HepG2 (cell line): Measurements from ENCODE around the gene BCORL1.

Source experiments
- ATF7 ChIP-seq, 2 experiments: fragments of 450-650 bp in 1 of 2; sonication (generic) in 1 of 2; formaldehyde crosslinking in 1 of 2; IDR thresholded peaks; 2 replicates each; pipeline versions ENCODE4 v1.4.0 to v1.6.1; 2016 to 2020; ENCODE audit warnings: antibody characterized with exemption in 1 of 2, mild to moderate bottlenecking in 1 of 2, missing genetic modification reagents in 1 of 2
- CENPT ChIP-seq: sonication (generic); formaldehyde crosslinking; IDR thresholded peaks from 2 replicates; pipeline ENCODE4 v1.8.0; 2022; ENCODE audit warnings: low read depth, mild to moderate bottlenecking, moderate library complexity, missing genetic modification reagents
- RFX5 ChIP-seq: IDR thresholded peaks from 2 replicates; pipeline ENCODE4 v1.6.1; 2011; ENCODE audit warnings: low read depth, low read length, improper control_type of control experiment
- SP2 ChIP-seq: sonication (generic); formaldehyde crosslinking; IDR thresholded peaks from 2 replicates; pipeline ENCODE4 v1.5.1; 2020; ENCODE audit warnings: mild to moderate bottlenecking, missing genetic modification reagents
- TARDBP ChIP-seq: sonication (generic); formaldehyde crosslinking; IDR thresholded peaks from 2 replicates; pipeline ENCODE4 v1.8.0; 2022; ENCODE audit warnings: mild to moderate bottlenecking, missing genetic modification reagents
- TMF1 ChIP-seq: sonication (generic); formaldehyde crosslinking; IDR thresholded peaks from 2 replicates; pipeline ENCODE4 v1.8.1; 2022; ENCODE audit warnings: low read depth, missing genetic modification reagents
- ZNF274 ChIP-seq: sonication (generic); formaldehyde crosslinking; IDR thresholded peaks from 2 replicates; pipeline ENCODE4 v1.5.1; 2020; ENCODE audit warnings: mild to moderate bottlenecking, missing genetic modification reagents
- ZNF572 ChIP-seq: sonication (generic); formaldehyde crosslinking; IDR thresholded peaks from 2 replicates; pipeline ENCODE4 v1.5.1; 2020; ENCODE audit warnings: mild to moderate bottlenecking, missing genetic modification reagents
- ZNF720 ChIP-seq: sonication (generic); formaldehyde crosslinking; IDR thresholded peaks from 2 replicates; pipeline ENCODE4 v1.4.0; 2020; ENCODE audit warnings: missing genetic modification reagents
- ZNF747 ChIP-seq: sonication (generic); formaldehyde crosslinking; IDR thresholded peaks from 2 replicates; pipeline ENCODE4 v1.8.1; 2023; ENCODE audit warnings: missing genetic modification reagents, mild to moderate bottlenecking, borderline replicate concordance
- TF ChIP-seq, protein P1 (sequence below): sonication (generic); formaldehyde crosslinking; IDR thresholded peaks from 2 replicates; pipeline ENCODE4 v1.4.0; 2020; ENCODE audit warnings: missing genetic modification reagents
- TF ChIP-seq, protein P2 (sequence below): sonication (generic); formaldehyde crosslinking; IDR thresholded peaks from 2 replicates; pipeline ENCODE4 v1.5.0; 2020; ENCODE audit warnings: mild to moderate bottlenecking, missing genetic modification reagents, moderate library complexity
- TF ChIP-seq, protein P3 (sequence below): sonication (generic); formaldehyde crosslinking; IDR thresholded peaks from 2 replicates; pipeline ENCODE4 v1.4.0; 2020; ENCODE audit warnings: missing genetic modification reagents

DNA sequence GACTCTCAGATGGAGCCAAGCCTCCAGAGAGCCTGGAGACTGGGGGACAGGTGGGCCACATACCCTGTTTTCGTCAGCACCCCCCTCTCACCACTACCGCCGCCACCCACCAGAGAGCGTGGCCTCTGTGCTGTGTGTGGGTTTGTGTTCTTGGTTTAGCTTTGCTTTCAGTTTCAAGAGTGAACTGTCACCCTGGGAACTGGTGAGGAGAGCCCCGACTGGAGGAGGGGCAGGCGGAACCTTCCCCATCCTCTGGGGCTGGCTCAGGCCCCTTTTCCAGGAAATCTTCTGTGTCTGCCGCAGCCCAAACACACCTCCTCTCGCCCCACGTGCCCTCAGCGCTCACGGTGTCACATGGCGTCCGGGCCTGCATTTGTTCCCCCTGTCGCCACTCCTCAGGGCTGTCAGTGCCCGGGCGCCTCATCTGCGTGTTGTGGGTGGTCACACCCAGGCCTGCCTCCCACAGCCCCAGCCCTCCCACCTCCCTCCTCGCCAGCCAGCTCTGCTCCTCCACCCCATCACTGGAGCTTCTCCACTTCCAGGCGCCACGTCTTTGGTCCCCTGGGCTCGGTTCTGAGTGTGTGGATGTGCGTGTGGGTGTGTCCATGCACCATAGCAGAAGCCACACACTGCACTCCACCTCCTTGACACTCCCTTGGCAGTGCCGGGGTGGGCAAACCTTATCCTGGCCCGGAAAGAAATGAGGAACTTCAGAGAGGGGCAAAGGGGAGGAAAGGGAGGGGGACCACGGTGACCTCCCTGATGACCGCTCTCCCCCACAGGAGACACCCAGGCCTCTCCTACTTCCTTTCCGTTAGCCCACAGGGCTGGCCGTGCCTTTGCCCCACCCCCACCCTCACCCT is 100.0 kb downstream of the BCORL1 start:
- TF ChIP-seq ZNF720 (CRISPR knock-in tag): no peak
- no peak for TF ChIP-seq ATF7 (IDR thresholded peaks at IDR 0.05)
- no peak for TF ChIP-seq ATF7 (CRISPR knock-in tag; IDR thresholded peaks at IDR 0.05)
- TF ChIP-seq CENPT: no peak
- no peak for TF ChIP-seq ZNF572 (CRISPR knock-in tag)
- no peak for TF ChIP-seq RFX5
- no peak for TF ChIP-seq ZNF274 (CRISPR knock-in tag)
- no peak for TF ChIP-seq TARDBP (CRISPR knock-in tag)
- TF ChIP-seq ZNF747 (CRISPR knock-in tag): no peak
- TF ChIP-seq, protein P1, sequence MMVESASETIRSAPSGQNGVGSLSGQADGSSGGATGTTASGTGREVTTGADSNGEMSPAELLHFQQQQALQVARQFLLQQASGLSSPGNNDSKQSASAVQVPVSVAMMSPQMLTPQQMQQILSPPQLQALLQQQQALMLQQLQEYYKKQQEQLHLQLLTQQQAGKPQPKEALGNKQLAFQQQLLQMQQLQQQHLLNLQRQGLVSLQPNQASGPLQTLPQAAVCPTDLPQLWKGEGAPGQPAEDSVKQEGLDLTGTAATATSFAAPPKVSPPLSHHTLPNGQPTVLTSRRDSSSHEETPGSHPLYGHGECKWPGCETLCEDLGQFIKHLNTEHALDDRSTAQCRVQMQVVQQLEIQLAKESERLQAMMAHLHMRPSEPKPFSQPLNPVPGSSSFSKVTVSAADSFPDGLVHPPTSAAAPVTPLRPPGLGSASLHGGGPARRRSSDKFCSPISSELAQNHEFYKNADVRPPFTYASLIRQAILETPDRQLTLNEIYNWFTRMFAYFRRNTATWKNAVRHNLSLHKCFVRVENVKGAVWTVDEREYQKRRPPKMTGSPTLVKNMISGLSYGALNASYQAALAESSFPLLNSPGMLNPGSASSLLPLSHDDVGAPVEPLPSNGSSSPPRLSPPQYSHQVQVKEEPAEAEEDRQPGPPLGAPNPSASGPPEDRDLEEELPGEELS (CRISPR knock-in tag): no peak
- TF ChIP-seq, protein P2, sequence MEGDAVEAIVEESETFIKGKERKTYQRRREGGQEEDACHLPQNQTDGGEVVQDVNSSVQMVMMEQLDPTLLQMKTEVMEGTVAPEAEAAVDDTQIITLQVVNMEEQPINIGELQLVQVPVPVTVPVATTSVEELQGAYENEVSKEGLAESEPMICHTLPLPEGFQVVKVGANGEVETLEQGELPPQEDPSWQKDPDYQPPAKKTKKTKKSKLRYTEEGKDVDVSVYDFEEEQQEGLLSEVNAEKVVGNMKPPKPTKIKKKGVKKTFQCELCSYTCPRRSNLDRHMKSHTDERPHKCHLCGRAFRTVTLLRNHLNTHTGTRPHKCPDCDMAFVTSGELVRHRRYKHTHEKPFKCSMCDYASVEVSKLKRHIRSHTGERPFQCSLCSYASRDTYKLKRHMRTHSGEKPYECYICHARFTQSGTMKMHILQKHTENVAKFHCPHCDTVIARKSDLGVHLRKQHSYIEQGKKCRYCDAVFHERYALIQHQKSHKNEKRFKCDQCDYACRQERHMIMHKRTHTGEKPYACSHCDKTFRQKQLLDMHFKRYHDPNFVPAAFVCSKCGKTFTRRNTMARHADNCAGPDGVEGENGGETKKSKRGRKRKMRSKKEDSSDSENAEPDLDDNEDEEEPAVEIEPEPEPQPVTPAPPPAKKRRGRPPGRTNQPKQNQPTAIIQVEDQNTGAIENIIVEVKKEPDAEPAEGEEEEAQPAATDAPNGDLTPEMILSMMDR (CRISPR knock-in tag): no peak
- TF ChIP-seq TMF1 (CRISPR knock-in tag): no peak
- no peak for TF ChIP-seq SP2 (CRISPR knock-in tag)
- TF ChIP-seq, protein P3, sequence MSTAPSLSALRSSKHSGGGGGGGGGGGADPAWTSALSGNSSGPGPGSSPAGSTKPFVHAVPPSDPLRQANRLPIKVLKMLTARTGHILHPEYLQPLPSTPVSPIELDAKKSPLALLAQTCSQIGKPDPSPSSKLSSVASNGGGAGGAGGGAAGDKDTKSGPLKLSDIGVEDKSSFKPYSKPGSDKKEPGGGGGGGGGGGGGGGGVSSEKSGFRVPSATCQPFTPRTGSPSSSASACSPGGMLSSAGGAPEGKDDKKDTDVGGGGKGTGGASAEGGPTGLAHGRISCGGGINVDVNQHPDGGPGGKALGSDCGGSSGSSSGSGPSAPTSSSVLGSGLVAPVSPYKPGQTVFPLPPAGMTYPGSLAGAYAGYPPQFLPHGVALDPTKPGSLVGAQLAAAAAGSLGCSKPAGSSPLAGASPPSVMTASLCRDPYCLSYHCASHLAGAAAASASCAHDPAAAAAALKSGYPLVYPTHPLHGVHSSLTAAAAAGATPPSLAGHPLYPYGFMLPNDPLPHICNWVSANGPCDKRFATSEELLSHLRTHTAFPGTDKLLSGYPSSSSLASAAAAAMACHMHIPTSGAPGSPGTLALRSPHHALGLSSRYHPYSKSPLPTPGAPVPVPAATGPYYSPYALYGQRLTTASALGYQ (CRISPR knock-in tag): no peak
